ENCODE results near the gene DPYSL5.

The DPYSL5 gene

DNA sequence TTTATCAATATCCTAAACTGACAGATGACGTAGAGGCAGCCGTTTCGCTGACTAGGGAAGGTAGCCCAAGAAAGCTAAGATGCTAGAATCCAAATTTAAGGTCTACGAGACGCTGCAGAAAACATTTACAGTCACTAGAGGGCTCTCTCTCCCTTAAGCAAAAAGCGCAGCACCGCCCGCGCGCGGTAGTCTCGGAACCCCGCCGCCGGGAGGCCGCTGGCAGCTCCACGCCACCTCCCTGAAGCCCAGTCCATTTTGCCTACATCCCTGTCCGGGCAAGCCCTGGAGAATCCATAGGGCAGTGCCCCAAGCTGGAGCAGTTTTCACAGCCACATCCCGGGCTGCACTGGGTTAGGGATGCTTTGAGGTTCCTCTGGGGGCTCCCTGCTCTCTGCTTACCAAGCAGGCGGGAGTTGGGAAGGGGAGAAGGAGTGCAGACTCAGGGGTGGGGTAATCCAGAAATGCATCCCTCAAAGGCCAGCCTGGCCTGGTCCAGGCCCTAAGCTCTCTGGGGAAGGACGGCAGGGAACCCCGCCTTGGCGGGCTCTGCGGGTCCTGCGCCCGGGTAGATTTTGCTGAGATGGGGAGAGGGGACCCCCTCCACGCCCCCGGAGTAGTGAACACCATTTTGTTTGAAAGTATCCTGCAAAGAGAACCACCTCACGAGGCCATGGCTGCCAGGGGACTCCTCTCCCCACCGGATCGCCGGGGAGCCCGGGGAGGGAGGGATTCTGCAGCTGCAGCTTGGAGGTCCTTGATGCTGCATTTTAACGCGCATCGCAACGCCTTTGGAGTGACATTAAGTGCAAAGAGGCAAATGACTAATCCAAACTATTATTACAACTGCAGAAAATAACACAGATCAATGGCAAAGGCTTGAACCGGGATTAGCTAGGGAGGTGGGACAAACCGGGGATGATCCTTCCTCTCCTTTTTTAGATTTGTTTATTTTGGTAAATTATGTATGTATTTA lies 1.3 kb upstream of the DPYSL5 start:
- peak; percentile 58 for DNase-seq (ENCODE audit: low spot score)

DNA sequence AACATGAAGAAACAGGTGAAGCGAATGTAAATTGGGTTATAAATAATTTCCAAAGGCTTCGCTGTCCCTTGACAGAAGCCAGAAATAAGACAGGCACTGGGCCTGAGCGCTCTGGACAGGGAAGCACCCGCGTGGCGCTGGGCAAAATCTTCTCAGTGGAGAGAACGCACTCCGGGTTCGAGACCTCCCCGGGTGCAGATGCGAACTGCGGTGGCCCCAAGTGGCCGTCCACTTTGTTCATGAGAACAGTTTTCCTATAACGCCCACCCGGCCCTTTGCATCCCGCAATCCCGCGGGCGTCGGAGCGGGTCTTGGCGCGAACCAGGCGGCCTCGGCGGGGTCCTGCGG lies 651 bp upstream of the DPYSL5 start:
- DNase-seq (ENCODE audit: low spot score), result no peak

DNA sequence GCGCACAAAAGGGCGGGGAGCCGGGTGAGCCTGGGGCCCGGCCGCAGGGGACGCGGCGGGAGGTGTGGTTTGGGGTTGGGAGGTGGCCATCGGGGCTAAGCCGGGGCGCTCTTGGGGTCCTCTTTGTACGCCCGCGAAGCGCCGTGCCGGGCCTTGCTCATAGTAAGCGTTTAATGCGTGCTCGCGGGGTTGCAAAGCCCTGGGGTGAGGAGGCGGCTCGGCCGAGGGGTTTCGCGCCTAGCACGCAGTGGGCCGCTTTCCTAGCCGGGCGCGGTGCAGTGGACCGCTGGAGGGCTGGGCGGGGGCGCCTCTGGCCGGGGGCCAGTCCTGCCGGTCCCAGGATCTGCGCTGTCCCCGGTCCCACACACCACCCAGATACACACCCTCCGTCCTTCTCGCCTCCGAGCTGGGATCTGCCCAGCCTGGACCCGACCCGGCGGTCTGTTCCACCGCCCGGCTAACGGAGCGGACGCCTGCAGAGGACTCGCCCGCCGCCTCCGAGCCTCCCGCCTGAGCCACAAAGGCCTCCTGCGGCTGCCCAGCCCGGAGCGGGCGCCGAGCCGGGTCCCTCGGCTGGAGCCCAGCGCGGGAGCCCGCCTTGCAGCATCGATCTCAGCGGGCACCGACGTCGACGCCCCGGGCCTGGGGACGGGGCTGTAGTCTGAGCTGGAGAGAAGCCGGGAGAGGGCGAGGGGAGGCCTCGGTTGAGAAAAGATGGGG lies 564 bp downstream of the DPYSL5 start:
- DNase-seq (ENCODE audit: low spot score), result no peak

DNA sequence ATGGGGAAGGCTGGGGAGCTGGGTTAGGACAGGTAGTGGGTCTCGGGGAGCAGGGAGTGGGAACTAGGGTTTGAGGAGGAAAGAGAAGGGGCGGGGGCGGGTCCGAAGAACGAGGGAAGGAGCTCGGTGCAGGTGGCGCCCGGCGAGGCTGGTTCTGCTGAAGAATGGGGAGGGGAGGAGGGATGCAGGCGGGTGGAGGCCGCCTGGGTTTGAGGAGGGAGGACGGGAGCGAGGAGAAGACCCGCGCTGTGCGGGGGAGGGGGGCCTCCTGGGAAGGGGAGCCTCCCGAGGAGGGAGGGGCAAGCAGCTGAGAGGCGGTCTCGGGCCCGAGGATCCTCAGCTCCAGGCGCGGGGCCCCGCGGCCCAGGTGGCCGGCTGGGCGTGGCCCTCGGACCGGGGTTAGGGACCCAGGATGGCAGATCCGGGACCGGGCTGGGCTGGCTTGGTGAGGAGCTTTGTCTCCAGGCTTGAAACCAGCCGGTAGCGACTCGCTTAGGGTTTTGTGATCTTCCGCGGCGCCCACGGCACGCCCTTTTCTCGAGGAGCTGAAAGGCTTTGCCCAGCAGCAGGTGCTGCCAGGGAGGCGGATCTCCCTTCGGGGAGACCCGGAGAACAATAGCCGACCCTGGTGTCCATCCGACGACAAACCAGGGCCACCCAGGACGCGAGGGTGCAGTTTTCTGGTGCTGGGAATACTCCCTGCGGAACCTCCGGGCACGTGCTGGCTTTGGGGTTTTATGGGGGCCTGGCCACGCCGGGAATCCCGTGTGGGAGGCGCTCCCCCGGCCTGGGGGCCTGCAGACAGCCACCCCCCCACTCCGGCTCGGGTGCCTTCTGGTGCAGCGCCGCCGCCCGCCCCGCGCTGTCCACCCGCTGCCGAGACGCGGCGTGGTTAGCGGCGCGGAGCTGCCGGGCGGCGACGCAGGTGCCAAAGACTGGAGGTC lies 1.4 kb downstream of the DPYSL5 start:
- DNase-seq (ENCODE audit: low spot score), result no peak

DNA sequence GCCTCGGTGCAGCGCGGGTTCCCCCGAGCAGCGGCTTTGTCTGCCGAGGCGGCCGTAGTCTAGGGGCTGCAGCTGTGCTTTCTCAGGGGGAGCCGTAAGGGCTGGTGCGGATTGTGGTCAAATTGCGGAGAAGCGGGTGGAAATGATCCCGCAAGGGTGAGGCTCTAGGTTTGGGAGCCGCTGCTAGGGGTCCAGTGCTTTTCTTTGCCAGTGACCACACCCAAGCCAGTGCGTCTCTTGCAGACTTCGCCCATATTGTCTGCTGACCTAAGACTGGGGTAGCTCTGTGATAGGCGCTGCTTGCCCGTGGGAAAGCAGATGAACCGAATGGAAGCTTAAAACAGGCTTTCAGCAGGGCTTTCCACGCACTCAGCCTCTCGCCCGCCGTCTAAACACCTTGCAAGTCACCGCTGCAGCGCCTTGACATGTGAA lies 2.1 kb downstream of the DPYSL5 start:
- DNase-seq (ENCODE audit: low spot score), result no peak

DNA sequence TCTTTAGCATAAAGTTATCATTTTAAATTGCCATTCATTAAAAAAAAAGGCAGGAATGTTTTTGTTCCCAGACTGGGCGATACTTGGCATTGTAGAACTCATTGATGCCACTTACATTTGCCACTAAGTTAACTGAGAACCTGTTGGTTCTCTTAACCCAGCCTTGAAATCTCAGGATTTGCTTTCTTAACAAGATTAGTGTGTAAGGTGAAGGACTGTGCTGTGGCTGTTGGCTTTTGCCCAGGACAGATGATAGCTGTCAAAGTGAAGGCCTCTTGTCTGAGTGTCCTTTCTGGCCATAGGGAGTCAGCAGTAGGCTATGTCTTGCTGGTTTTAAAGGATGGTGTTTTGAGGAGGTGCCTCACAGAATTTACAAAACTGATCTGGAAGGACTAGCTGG lies 2.6 kb downstream of the DPYSL5 start:
- no peak for DNase-seq (ENCODE audit: low spot score)

DNA sequence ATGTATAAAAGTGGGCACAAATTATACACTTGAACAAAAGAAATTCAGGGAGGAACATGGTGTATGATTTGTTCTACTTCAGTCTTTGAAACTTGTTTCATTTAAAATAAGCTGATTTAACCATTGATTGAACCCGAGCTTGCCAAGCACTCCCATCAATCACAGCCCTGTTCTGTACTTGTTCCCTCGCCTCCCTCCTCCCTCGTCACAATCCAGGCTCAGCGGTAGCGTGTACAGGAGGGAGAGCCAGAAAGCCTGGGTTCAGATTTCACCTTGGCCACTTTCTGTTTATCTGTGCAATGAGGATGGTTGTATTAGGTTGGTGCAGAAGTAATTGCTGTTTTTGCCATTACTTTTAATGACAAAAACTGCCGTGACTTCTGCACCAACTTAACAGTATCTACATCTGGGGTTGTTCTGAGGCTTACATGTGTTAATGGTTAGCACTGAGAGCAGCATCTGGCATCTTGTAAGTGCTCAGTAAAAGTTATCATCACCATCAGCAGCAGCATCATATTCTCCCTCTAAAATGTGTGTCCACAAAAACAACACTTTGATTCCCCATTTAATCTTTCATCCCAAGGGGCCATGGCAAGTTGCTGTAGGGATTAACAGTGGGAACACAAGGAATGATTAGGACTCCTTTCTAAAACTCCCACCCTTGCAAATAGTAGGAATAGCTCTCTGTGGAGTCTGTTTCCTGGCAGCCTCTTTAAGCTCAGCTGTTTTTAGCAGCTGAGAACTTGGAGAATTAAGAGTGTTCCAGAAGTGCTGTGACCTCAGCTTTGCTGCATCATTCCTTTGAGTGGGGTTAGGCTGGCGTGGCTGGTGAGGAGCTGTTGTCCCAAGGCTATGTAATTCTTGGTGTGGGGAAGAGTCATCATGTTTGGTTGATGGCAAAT lies 4.7 kb downstream of the DPYSL5 start:
- no peak for DNase-seq (ENCODE audit: low spot score)

DNA sequence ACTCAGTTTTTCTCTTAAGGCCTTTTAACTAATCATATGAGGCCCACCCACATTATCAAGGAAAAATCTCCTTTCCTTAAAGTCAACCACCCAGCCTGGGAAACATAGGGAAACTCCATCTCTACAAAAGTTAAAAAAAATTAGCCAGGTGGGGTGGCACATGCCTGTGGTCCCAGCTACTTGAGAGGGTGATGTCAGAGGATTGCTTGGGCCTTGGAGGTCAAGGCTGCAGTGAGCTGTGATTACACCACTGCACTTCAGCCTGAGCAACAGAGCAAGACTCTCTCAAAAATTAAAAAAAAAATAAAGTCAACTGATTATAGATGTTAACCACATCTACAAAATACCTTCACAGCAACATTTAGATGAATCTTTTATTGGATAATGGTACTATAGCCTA lies 5.8 kb downstream of the DPYSL5 start:
- no peak for DNase-seq (ENCODE audit: low spot score)

DNA sequence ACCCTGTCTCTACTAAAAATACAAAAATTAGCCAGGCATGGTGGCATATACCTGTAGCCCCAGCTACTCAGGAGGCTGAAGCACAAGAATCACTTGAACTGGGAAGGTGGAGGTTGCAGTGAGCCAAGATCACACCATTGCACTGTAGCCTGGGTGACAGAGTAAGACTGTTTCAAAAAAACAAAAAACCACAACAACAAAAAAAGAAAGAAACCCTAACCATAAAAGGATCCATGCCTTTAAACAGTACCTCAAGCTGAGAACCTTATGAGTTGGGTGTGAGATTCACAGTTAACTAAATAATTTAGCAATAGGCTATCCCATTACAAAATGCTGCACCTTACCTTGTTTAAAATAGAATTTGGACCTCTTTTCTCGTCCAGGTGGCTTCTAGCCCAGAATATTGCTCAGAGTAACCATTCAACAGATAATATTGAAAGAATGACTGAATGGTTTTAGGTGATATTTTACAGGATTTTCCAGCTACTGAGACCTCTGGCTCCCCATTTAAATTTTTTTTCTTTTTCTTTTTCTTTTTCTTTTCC lies 6.4 kb downstream of the DPYSL5 start:
- DNase-seq (ENCODE audit: low spot score), result no peak

DNA sequence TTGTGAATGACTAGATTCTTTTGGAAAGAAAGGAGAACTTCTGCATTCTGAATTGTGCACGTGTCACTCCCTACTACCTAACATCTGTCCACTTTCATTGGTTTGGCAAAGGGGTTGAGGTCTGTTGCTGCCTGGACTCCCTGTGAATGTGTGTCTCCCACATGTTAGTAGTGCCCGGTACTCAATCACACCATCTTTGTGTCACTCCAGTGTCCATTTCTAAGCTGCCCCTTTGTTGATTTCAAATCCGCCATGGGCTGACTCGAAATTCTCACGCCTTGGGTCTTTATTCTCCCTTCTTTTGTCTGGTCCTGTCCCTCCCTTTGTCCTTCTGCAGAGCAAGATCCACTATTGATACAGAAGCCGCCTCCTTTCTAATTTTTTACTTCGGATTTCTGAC lies 7.5 kb downstream of the DPYSL5 start:
- DNase-seq (ENCODE audit: low spot score), result no peak

DNA sequence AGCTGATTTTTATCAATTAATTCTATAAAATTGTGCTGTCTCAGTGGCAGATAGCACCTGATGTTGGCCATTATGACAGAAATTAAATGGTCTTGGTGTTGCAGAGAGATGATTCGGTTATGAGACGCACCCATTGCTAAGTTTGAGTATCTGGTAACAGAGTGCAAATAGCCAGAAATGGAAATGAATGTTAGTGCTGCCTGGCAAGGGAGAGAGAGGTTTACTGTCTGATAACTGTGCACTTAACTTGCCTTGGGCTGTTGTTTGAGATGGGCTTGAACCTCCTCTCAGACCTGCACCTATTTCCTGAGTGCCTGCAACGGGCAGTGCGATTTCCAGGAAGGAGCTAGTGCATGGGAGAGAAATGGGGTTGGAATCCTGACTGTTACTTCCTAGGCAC lies 11.7 kb downstream of the DPYSL5 start:
- no peak for DNase-seq (ENCODE audit: low spot score)

DNA sequence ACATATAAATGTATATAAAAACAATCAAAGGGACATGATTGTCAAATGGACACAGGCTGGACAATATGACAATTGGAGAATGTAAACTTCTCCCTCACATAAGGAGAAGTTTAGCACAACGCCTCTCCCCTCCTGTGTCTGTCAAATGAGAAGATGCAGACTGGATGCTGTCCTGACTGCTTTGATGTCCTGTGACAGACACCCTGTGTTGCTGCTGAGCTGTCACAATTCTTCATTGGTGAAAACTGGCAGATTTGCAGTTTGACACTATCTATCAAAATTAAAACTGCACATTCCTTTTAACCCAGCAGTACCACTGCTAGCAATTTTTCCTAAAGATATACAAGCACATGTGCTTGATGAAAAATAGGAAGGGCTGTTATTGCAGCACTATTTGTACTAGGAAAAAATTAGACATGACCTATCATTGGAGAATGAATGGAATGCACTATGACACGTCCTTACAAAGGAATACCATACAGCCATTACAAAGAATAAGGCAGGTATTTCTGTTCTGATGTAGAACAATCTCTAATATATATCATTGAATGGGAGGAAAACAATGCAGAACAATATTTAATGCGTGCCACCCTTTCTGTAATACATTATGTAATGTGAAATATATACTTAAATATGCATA lies 12.4 kb downstream of the DPYSL5 start:
- DNase-seq (ENCODE audit: low spot score), result no peak

DNA sequence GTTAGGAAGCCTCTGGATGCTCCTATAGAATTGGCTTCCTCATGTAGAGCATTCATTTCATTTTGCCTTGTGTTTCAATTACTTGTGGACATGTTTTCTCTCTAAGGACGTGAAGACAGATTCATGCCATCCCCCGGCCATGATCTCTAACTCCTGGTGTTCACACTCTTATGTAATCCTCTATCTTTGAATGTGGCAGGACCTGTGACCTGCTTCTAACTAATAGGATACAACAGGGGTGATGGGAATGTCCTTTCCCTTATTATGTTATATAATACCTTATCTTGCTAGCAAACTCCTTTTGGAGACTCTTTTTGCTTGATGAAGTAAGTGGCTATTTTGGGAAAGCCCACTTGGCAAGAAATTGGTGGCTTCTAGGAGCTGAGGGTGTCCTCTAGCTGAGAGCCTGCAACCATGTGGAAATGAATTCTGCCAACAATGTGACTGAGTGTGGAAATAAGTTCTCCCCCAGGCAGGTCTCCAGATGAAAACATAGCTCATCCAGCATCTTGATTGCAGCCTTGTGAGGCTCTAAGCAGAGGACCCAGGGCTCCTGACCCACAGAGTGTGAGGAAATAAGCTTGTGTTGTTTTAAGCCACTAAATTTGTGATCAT lies 13.8 kb downstream of the DPYSL5 start:
- no peak for DNase-seq (ENCODE audit: low spot score)

DNA sequence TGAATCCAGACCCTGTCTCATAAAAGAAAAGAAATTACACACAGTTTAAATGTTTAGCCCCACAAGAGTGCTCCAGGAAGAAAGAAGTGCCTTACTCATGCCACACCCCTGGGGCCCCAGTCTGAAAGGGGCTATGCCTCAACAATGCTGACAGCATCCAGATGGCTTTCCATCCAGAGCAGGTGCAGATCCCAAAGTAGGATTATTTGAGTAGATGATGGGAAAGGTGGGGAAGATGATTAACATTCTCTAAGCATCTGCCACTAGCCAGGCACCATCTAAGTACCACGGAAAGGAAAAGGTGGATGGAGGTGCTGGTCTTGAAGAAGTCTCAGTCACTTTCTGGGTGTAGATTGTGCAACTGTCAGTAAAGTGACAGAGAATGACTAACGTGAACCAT lies 16.3 kb downstream of the DPYSL5 start:
- DNase-seq (ENCODE audit: low spot score), result no peak

DNA sequence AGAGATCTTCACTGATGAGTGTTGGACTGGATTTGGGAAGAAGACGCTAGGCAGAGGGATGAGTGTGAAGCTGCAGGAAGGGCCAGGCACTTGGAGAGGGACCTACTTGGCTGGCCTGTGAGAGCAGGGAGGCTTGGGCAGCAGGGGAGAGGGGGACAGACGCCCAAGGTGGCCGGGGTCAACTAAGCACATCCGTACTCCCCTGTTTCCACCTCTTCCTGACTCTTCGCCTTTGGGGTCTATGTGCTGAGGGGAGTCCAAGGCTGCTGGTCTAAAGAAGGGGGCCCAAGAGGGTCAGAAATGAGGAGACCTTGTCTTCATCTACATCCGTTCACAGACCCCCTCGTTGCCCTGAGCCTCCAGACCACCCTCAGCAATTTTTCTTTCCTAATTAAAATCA lies 16.7 kb downstream of the DPYSL5 start:
- DNase-seq (ENCODE audit: low spot score), result no peak

DNA sequence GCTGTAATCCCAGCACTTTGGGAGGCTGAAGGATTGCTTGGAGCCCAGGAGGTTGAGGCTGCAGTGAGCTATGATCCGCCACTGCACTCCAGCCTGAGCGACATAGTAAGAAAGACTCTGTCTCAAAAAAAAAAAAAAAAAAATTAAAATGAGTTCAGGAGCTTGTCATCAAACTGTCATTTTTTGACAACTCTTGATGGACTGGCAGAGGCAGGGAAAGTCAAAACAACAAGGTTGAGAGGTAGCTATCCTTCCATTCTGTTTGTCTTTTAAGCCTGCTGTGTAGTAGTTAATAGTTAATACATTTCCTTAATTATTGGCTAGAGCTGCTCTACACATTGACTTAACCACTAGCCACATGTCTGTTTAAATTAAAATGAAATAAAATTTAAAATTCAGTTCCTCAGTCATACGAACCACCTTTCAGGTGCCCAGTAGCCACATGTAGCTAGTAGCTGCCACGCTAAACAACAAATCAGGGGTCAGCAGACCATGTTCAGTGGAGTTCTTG lies 22.7 kb downstream of the DPYSL5 start:
- DNase-seq (ENCODE audit: low spot score), result no peak

DNA sequence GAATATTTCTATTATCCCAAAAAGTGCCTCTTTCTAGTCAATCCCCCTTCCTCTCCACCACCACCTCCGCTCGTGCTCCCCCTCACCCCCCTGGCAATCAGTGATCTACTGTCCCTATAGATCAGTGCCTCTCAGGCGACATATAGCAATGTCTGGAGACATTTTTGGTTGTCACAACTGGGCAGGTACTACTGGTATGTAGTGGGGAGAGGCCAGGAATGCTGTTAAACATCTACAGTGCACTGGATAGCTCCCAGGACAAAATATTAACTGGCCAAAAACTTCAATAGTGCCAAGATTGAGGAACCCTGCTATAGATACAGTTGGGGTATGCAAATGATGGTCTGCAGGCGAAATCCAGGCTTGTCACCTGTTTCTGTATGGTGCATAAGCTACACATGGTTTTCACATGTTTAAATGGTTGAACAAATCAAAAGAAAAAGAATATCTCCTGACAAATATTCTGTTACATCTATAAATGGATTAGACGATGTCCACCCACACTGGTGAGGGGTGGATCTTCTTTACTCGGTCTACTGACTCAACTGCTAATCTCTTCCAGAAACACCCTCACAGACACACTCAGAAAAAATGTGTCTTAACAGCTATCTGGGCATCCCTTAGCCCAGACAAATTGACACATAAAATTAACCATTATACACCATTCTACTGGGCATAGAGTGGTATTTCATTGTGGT lies 25.5 kb downstream of the DPYSL5 start:
- DNase-seq (ENCODE audit: low spot score), result no peak

DNA sequence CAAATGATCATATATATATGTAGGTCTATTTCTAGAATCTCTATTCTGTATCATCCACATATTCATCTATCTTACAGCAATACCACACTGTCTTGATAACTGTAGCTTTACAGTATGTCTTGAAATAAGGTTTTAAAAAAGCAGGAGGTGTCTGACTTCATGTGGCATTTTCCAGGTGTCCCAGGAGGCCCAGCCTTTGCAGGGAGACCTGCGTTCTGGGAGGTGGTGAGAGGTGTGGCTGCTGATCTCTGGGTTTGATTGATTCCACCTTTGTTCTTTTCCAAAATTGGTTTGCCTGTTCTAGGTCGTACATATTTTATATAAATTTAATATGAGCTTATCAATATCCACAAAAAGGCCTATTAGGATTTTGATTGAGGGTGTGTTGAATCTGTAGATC lies 26.6 kb downstream of the DPYSL5 start:
- no peak for DNase-seq (ENCODE audit: low spot score)

DNA sequence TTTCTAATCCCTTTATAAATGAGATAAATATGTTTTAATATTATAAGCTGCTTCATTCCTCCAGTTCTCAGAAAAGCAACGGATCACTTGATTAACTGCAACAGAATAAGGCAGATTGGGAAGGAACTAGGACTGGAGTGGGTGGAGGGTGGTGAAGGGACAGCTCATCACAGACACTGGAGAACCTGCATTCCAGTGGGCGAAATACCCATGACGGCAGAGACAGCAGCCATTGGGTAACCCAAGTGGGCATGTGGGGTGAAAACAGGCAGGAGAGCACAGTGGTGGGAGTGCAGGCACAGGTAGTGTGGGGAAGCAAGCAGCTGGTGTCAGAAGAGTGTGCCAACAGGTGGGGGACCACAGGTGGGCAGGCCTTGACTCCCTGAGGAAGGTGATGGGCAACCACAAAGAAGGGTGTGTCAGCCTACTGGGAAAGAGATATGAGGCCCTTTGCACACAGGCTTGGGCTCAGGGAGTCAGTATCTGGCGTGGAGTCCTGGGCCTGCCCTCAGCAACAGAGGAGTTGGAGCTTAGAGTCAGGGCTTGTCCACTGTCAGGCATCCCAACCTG lies 27.2 kb downstream of the DPYSL5 start:
- DNase-seq (ENCODE audit: low spot score), result no peak

Data from kidney capillary endothelial cell (primary cell).